GM23338 (cell line): ENCODE measurements around the gene KRT32. TPM values are rescaled to one million over a fixed set of nuclear protein-coding genes. Genes with fewer than 3 reads are reported as not detected.

ENCODE experiments used
- JUNB ChIP-seq: IDR thresholded peaks from one replicate; pipeline ENCODE4 v1.6.1; 2016; ENCODE audit warnings: antibody characterized with exemption; ENCODE audit not compliant: unreplicated experiment
- NANOG ChIP-seq: IDR thresholded peaks from 2 replicates; pipeline ENCODE4 v1.6.1; 2016; ENCODE audit warnings: antibody characterized with exemption, borderline replicate concordance
- POLR2AphosphoS5 ChIP-seq: IDR thresholded peaks from 2 replicates; pipeline ENCODE4 v1.6.1; 2016; ENCODE audit warnings: antibody characterized with exemption, low read depth
- STAT1 ChIP-seq: IDR thresholded peaks from one replicate; pipeline ENCODE4 v1.6.1; 2016; ENCODE audit warnings: antibody characterized with exemption; ENCODE audit not compliant: unreplicated experiment
- ZNF114 ChIP-seq: fragments of 250-450 bp; sonication (Bioruptor Pico); IDR thresholded peaks from 2 replicates; pipeline ENCODE4 v1.5.0; 2020; ENCODE audit warnings: mild to moderate bottlenecking, moderate library complexity
- ZNF331 ChIP-seq: fragments of 250-450 bp; sonication (Bioruptor Pico); IDR thresholded peaks from 2 replicates; pipeline ENCODE4 v1.5.0; 2020; ENCODE audit warnings: low read depth, mild to moderate bottlenecking, moderate library complexity
- polyA plus RNA-seq: library from polyadenylated mRNA; unstranded; fragments of >200 nt; fragmentation: Nextera tagmentation; extraction: Ambion mirVana; gene quantifications from 2 replicates; pipeline ENCODE4 v1.2.1, GENCODE V29; 2016
- total RNA-seq: library from RNA; depleted of rRNA; stranded (reverse); fragments of >200 nt; shearing (Covaris generic); gene quantifications from 2 replicates; pipeline ENCODE4 v1.2.3, GENCODE V29; 2014
- TF ChIP-seq, protein P1 (sequence below): fragments of 250-450 bp; sonication (Bioruptor Pico); IDR thresholded peaks from 2 replicates; pipeline ENCODE4 v1.5.0; 2020; ENCODE audit warnings: mild to moderate bottlenecking, moderate library complexity
- TF ChIP-seq, protein P2 (sequence below), 2 experiments: fragments of 200-600 bp in 1 of 2; sonication (generic) in 1 of 2; conservative IDR thresholded peaks; 2 replicates each; pipeline versions ENCODE4 v1.5.1 to v1.6.1; 2016 to 2017; ENCODE audit warnings: antibody characterized with exemption in 2 of 2, low read depth in 2 of 2, mild to moderate bottlenecking in 2 of 2, moderate library complexity in 1 of 2
- TF ChIP-seq, protein P3 (sequence below): IDR thresholded peaks from 2 replicates; pipeline ENCODE4 v1.6.1; 2016; ENCODE audit warnings: antibody characterized with exemption

KRT32 gene
- total and polyA plus RNA-seq, 2 experiments from 2014 or later, result not detected

DNA sequence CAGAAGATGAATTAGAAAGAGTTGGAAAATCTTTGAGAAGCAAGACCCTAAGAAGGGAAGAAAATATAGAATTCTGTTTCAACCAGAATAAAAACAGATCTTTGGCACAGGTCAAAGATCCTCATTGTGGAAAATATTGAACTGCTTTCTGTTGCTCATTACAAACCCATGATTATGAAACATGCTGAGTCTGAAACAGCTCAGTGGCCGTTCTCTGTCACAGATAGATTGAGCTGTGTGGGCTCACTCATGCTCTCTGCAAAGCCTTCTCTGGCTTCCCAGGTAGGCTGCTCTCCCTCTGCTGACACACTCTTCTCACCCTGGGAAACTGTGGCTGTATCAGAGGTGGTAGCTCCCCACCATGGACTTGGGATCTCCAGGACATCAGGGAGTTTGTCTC is 23.0 kb downstream of the KRT32 start (continued):
- TF ChIP-seq, protein P1, sequence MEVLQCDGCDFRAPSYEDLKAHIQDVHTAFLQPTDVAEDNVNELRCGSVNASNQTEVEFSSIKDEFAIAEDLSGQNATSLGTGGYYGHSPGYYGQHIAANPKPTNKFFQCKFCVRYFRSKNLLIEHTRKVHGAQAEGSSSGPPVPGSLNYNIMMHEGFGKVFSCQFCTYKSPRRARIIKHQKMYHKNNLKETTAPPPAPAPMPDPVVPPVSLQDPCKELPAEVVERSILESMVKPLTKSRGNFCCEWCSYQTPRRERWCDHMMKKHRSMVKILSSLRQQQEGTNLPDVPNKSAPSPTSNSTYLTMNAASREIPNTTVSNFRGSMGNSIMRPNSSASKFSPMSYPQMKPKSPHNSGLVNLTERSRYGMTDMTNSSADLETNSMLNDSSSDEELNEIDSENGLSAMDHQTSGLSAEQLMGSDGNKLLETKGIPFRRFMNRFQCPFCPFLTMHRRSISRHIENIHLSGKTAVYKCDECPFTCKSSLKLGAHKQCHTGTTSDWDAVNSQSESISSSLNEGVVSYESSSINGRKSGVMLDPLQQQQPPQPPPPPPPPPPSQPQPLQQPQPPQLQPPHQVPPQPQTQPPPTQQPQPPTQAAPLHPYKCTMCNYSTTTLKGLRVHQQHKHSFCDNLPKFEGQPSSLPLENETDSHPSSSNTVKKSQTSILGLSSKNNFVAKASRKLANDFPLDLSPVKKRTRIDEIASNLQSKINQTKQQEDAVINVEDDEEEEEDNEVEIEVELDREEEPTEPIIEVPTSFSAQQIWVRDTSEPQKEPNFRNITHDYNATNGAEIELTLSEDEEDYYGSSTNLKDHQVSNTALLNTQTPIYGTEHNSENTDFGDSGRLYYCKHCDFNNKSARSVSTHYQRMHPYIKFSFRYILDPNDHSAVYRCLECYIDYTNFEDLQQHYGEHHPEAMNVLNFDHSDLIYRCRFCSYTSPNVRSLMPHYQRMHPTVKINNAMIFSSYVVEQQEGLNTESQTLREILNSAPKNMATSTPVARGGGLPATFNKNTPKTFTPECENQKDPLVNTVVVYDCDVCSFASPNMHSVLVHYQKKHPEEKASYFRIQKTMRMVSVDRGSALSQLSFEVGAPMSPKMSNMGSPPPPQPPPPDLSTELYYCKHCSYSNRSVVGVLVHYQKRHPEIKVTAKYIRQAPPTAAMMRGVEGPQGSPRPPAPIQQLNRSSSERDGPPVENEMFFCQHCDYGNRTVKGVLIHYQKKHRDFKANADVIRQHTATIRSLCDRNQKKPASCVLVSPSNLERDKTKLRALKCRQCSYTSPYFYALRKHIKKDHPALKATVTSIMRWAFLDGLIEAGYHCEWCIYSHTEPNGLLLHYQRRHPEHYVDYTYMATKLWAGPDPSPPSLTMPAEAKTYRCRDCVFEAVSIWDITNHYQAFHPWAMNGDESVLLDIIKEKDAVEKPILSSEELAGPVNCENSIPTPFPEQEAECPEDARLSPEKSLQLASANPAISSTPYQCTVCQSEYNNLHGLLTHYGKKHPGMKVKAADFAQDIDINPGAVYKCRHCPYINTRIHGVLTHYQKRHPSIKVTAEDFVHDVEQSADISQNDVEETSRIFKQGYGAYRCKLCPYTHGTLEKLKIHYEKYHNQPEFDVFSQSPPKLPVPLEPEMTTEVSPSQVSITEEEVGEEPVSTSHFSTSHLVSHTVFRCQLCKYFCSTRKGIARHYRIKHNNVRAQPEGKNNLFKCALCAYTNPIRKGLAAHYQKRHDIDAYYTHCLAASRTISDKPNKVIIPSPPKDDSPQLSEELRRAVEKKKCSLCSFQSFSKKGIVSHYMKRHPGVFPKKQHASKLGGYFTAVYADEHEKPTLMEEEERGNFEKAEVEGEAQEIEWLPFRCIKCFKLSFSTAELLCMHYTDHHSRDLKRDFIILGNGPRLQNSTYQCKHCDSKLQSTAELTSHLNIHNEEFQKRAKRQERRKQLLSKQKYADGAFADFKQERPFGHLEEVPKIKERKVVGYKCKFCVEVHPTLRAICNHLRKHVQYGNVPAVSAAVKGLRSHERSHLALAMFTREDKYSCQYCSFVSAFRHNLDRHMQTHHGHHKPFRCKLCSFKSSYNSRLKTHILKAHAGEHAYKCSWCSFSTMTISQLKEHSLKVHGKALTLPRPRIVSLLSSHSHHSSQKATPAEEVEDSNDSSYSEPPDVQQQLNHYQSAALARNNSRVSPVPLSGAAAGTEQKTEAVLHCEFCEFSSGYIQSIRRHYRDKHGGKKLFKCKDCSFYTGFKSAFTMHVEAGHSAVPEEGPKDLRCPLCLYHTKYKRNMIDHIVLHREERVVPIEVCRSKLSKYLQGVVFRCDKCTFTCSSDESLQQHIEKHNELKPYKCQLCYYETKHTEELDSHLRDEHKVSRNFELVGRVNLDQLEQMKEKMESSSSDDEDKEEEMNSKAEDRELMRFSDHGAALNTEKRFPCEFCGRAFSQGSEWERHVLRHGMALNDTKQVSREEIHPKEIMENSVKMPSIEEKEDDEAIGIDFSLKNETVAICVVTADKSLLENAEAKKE, result no peak
- TF ChIP-seq POLR2AphosphoS5 (no peak), ZNF331 (no peak), ZNF114 (CRISPR knock-in tag) (no peak), JUNB (no peak), STAT1 (no peak), NANOG (no peak)
- TF ChIP-seq, protein P2, sequence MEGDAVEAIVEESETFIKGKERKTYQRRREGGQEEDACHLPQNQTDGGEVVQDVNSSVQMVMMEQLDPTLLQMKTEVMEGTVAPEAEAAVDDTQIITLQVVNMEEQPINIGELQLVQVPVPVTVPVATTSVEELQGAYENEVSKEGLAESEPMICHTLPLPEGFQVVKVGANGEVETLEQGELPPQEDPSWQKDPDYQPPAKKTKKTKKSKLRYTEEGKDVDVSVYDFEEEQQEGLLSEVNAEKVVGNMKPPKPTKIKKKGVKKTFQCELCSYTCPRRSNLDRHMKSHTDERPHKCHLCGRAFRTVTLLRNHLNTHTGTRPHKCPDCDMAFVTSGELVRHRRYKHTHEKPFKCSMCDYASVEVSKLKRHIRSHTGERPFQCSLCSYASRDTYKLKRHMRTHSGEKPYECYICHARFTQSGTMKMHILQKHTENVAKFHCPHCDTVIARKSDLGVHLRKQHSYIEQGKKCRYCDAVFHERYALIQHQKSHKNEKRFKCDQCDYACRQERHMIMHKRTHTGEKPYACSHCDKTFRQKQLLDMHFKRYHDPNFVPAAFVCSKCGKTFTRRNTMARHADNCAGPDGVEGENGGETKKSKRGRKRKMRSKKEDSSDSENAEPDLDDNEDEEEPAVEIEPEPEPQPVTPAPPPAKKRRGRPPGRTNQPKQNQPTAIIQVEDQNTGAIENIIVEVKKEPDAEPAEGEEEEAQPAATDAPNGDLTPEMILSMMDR (conservative IDR thresholded peaks at IDR 0.05; ENCODE audit: low read depth in 2 of 2), result no peak
- TF ChIP-seq, protein P3, sequence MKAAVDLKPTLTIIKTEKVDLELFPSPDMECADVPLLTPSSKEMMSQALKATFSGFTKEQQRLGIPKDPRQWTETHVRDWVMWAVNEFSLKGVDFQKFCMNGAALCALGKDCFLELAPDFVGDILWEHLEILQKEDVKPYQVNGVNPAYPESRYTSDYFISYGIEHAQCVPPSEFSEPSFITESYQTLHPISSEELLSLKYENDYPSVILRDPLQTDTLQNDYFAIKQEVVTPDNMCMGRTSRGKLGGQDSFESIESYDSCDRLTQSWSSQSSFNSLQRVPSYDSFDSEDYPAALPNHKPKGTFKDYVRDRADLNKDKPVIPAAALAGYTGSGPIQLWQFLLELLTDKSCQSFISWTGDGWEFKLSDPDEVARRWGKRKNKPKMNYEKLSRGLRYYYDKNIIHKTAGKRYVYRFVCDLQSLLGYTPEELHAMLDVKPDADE, result no peak
